ENCODE measurements around the gene NFIA. TPM values are rescaled to one million over a fixed set of nuclear protein-coding genes. Genes with fewer than 3 reads are reported as not detected.
A peak's percentile ranks its signal among the peaks of the same experiment; 100 is the strongest.

The NFIA gene
- total and polyA plus RNA-seq, 12 donors = 11.2 to 117 (median 92.5) TPM

- no peak for DNase-seq
- Histone ChIP-seq H3K27ac (no peak overlapping the region), H3K4me1 (peaks cover 0 to 47% (median 25%) of the 10 kb centered on the region in 9 donors), H3K4me3 (no peak overlapping the region), H3K36me3 (no peaks in the 10 kb centered on the region), H3K27me3 (no peaks in the 10 kb centered on the region), H3K9me3 (no peaks in the 10 kb centered on the region)
- intact Hi-C loops (cut with DNase I) = loop anchor here in 1 of 10 donors (10.0 kb wide), 2 partner anchors 183 to 217 kb away; no protein-coding TSS in a partner anchor
- TF ChIP-seq, protein P1, sequence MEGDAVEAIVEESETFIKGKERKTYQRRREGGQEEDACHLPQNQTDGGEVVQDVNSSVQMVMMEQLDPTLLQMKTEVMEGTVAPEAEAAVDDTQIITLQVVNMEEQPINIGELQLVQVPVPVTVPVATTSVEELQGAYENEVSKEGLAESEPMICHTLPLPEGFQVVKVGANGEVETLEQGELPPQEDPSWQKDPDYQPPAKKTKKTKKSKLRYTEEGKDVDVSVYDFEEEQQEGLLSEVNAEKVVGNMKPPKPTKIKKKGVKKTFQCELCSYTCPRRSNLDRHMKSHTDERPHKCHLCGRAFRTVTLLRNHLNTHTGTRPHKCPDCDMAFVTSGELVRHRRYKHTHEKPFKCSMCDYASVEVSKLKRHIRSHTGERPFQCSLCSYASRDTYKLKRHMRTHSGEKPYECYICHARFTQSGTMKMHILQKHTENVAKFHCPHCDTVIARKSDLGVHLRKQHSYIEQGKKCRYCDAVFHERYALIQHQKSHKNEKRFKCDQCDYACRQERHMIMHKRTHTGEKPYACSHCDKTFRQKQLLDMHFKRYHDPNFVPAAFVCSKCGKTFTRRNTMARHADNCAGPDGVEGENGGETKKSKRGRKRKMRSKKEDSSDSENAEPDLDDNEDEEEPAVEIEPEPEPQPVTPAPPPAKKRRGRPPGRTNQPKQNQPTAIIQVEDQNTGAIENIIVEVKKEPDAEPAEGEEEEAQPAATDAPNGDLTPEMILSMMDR (IDR thresholded peaks at IDR 0.05) = no peak
- no peak for ATAC-seq
- WGBS, 2 donors = 95% methylated on average over 5 of the region's 5 CpGs
Measured at GRCh38 chr1:61271412-61271789, 189.0 kb downstream of the NFIA start.

DNA sequence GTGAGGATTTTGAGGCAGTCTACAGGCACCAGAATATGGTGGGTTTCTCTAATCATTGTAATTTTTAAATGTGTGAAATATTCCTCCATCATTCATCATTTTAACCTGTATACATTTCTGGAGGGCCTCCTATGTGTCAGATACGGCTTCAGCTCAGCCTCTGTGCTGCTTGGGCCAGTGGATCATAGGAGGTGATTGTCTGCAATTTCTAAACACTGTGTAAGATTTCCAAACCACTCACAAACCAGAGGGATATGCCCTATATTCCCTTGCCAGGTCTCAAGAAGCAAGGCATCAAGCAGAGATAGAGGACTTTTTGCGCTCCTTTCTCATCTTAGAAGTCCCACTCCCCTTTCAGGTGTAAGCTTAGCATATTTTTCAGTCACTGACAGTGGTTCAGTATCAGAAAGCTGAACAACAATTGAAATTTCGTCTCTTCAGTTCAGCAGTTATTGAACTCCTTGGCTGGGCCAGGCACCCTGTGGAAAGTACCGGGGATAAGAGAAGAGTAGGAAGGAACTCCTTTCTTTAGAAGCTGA lies 190.9 kb downstream of the NFIA start:
- DNase-seq (no peak), ATAC-seq (peak in 4 of 8 donors; percentile 23 to 35 (median 28))
- no peaks in the 10 kb centered on the region for H3K27me3 ChIP-seq
- H3K36me3 ChIP-seq = no peaks in the 10 kb centered on the region
- WGBS, 2 donors = 70 to 78% methylated on average over 4 of the region's 4 CpGs
- TF ChIP-seq, protein P1 (IDR thresholded peaks at IDR 0.05) = no peak
- H3K4me1 ChIP-seq = peaks cover 0 to 61% (median 27%) of the 10 kb centered on the region in 9 donors
- no peaks in the 10 kb centered on the region for H3K9me3 ChIP-seq
- intact Hi-C loops (cut with DNase I) = loop anchor here in 1 of 10 donors (10.0 kb wide), 2 partner anchors 182 to 218 kb away; no protein-coding TSS in a partner anchor
- no peak overlapping the region for H3K4me3 ChIP-seq
- peak overlapping the region in 5 of 10 donors; percentile 16 to 64 (median 28) for H3K27ac ChIP-seq

- Histone ChIP-seq H3K27me3 (no peaks in the 10 kb centered on the region), H3K4me3 (no peak overlapping the region), H3K36me3 (no peaks in the 10 kb centered on the region), H3K9me3 (no peaks in the 10 kb centered on the region), H3K4me1 (peaks cover 0 to 61% (median 29%) of the 10 kb centered on the region in 9 donors), H3K27ac (peak overlapping the region in 4 of 10 donors; percentile 16 to 64 (median 33))
- ATAC-seq = no peak
- TF ChIP-seq, protein P1 (IDR thresholded peaks at IDR 0.05) = no peak
- intact Hi-C loops (cut with DNase I) = loop anchor here in 1 of 10 donors (10.0 kb wide), 2 partner anchors 181 to 219 kb away; no protein-coding TSS in a partner anchor
- no peak for DNase-seq
- 85 to 90% methylated on average over 5 of the region's 5 CpGs for WGBS, 2 donors
Measured at GRCh38 chr1:61273861-61274260, 191.5 kb downstream of the NFIA start.

DNA sequence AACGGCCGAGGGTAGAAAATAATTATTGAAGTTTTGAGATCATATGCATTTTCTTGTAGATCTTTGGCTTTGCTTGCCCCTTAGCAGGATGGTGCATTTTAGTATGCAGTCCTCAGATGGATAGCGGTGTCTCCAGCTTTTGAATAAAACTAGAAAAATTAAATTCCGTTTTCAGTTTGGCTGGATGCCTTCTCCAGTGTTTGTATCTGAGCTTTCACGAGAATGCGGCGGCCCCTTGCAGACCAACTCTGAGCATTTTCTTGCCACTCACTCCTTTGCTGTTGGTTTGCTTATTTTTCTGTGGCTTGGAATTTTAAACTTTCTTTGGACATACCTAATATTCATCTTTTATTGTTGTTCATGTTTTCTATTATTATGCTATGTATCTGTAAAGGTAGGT lies 192.6 kb downstream of the NFIA start:
- peaks cover 4 to 59% (median 33%) of the 10 kb centered on the region in 9 donors for H3K4me1 ChIP-seq
- peak overlapping the region in 5 of 10 donors; percentile 4 to 64 (median 25) for H3K27ac ChIP-seq
- peak overlapping the region in 5 of 10 donors; percentile 3 to 20 (median 19) for H3K4me3 ChIP-seq
- TF ChIP-seq, protein P1 (IDR thresholded peaks at IDR 0.05) = no peak
- H3K9me3 ChIP-seq = no peaks in the 10 kb centered on the region
- DNase-seq (no peak), ATAC-seq (no peak)
- intact Hi-C loops (cut with DNase I) = loop anchor here in 1 of 10 donors (10.0 kb wide), 2 partner anchors 180 to 220 kb away; no protein-coding TSS in a partner anchor
- no peaks in the 10 kb centered on the region for H3K36me3 ChIP-seq
- WGBS, 2 donors = 71 to 78% methylated on average over 7 of the region's 7 CpGs
- no peaks in the 10 kb centered on the region for H3K27me3 ChIP-seq
